IMR-90 (cell line): Measurements from ENCODE around the gene PADI1. TPM values are rescaled to one million over a fixed set of nuclear protein-coding genes. Genes with fewer than 3 reads are reported as not detected.

ENCODE experiments used
- ATAC-seq: fragments of 200-7000 bp; cut with Tn5 transposase; 2 replicates; pipeline ENCODE4 v1.9.1; 2020; ENCODE audit warnings: low read depth, mild to moderate bottlenecking, moderate library complexity
- BruUV-seq: library from RNA; stranded (reverse); fragments of 400-500 nt; replicated peaks from 2 replicates; lab custom pipeline; 2021; lab: Mats Ljungman, UMichigan
- CTCF ChIA-PET: fragments of 300-600 bp; formaldehyde crosslinking; extraction: SDS; loops from one replicate; lab custom pipeline; 2021; ENCODE audit warnings: antibody characterized with exemption; lab: Yijun Ruan, JAX
- POLR2A ChIA-PET: fragments of 300-600 bp; sonication (Branson Sonifier 250); formaldehyde crosslinking; loops from one replicate; lab custom pipeline; 2022; ENCODE audit warnings: antibody characterized with exemption; ENCODE audit not compliant: unreplicated experiment; lab: Charles Lee
- DNase-seq: peaks from one replicate; pipeline ENCODE4 v3.0.0; 2013
- H2AFZ ChIP-seq: replicated peaks from 2 replicates; pipeline ENCODE3; 2013; ENCODE audit warnings: low read length, mild to moderate bottlenecking; ENCODE audit not compliant: poor library complexity
- H2AK5ac ChIP-seq: 2 replicates; pipeline ENCODE4 v1.6.1; 2013; ENCODE audit warnings: low read depth, low read length, inconsistent platforms
- H2AK9ac ChIP-seq: replicated peaks from 2 replicates; pipeline ENCODE3; 2013; ENCODE audit warnings: mild to moderate bottlenecking, low read depth, low read length, moderate library complexity; ENCODE audit not compliant: poor library complexity
- H2BK120ac ChIP-seq: 2 replicates; pipeline ENCODE4 v1.6.1; 2013; ENCODE audit warnings: low read depth, low read length, inconsistent platforms
- H2BK15ac ChIP-seq: 3 replicates; pipeline ENCODE4 v1.6.1; 2013; ENCODE audit warnings: low read depth, low read length, inconsistent platforms
- H2BK20ac ChIP-seq: 2 replicates; pipeline ENCODE4 v1.6.1; 2013; ENCODE audit warnings: low read depth, mild to moderate bottlenecking, inconsistent platforms, low read length, moderate library complexity
- H2BK5ac ChIP-seq: 2 replicates; pipeline ENCODE4 v1.6.1; 2013; ENCODE audit warnings: mild to moderate bottlenecking, low read depth, low read length, inconsistent platforms; ENCODE audit not compliant: poor library complexity, severe bottlenecking
- H3K14ac ChIP-seq: replicated peaks from 2 replicates; pipeline ENCODE4 v1.6.1; 2013; ENCODE audit warnings: low read depth, low read length, inconsistent platforms
- H3K18ac ChIP-seq: 2 replicates; pipeline ENCODE4 v1.6.1; 2013; ENCODE audit warnings: low read depth, low read length, control low read depth
- H3K23ac ChIP-seq: 2 replicates; pipeline ENCODE4 v1.6.1; 2013; ENCODE audit warnings: low read depth, low read length, inconsistent platforms
- H3K27ac ChIP-seq: 2 replicates; pipeline ENCODE4 v1.5.1; 2013; ENCODE audit warnings: mild to moderate bottlenecking, control low read depth, low read length; ENCODE audit not compliant: insufficient read depth
- H3K27me3 ChIP-seq: 2 replicates; pipeline ENCODE4 v1.6.1; 2013; ENCODE audit warnings: low read length; ENCODE audit not compliant: control insufficient read depth, insufficient read depth
- H3K36me3 ChIP-seq: 2 replicates; pipeline ENCODE4 v1.6.1; 2013; ENCODE audit warnings: low read length, mixed read lengths; ENCODE audit not compliant: control insufficient read depth, insufficient read depth
- H3K4ac ChIP-seq: 2 replicates; pipeline ENCODE4 v1.6.1; 2013; ENCODE audit warnings: low read depth, low read length, inconsistent platforms
- H3K4me1 ChIP-seq: 2 replicates; pipeline ENCODE4 v1.6.1; 2013; ENCODE audit warnings: low read length, mixed read lengths; ENCODE audit not compliant: control insufficient read depth, insufficient read depth
- H3K4me2 ChIP-seq: 2 replicates; pipeline ENCODE4 v1.6.1; 2013; ENCODE audit warnings: low read depth, mild to moderate bottlenecking, control low read depth, low read length, moderate library complexity
- H3K4me3 ChIP-seq: 2 replicates; pipeline ENCODE4 v1.5.1; 2013; ENCODE audit warnings: low read depth, mild to moderate bottlenecking, control low read depth, low read length, moderate library complexity; ENCODE audit not compliant: insufficient read depth
- H3K56ac ChIP-seq: 2 replicates; pipeline ENCODE4 v1.6.1; 2013; ENCODE audit warnings: low read length, inconsistent platforms; ENCODE audit not compliant: insufficient read depth; ENCODE audit errors: extremely low read depth
- H3K79me1 ChIP-seq, 2 experiments: 2 replicates each; pipeline ENCODE4 v1.6.1; 2013; ENCODE audit warnings: low read length in 2 of 2, inconsistent platforms in 1 of 2, low read depth in 1 of 2
- H3K9ac ChIP-seq: 2 replicates; pipeline ENCODE4 v1.6.1; 2013; ENCODE audit warnings: low read depth, low read length, control low read depth
- H3K9me1 ChIP-seq: 2 replicates; pipeline ENCODE4 v1.6.1; 2013; ENCODE audit warnings: low read length, inconsistent platforms; ENCODE audit not compliant: insufficient read depth
- H3K9me3 ChIP-seq: 2 replicates; pipeline ENCODE4 v1.6.1; 2013; ENCODE audit warnings: low read length; ENCODE audit not compliant: control insufficient read depth, insufficient read depth
- H4K20me1 ChIP-seq: 2 replicates; pipeline ENCODE4 v1.6.1; 2013; ENCODE audit warnings: low read length, inconsistent platforms; ENCODE audit not compliant: insufficient read depth
- H4K5ac ChIP-seq: 2 replicates; pipeline ENCODE4 v1.6.1; 2013; ENCODE audit warnings: mild to moderate bottlenecking, low read depth, low read length, control low read depth
- H4K8ac ChIP-seq, 2 experiments: 2 replicates each; pipeline ENCODE4 v1.6.1; 2013; ENCODE audit warnings: low read depth in 2 of 2, low read length in 2 of 2, control low read depth in 1 of 2, inconsistent platforms in 1 of 2
- H4K91ac ChIP-seq: 2 replicates; pipeline ENCODE4 v1.6.1; 2013; ENCODE audit warnings: low read depth, low read length, inconsistent platforms; ENCODE audit not compliant: insufficient read depth
- BHLHE40 ChIP-seq: fragments of 150-350 bp; IDR thresholded peaks from 2 replicates; pipeline ENCODE4 v1.6.1; 2016; ENCODE audit warnings: mild to moderate bottlenecking, low read depth, low read length
- CEBPB ChIP-seq: IDR thresholded peaks from 2 replicates; pipeline ENCODE4 v1.6.1; 2012; ENCODE audit warnings: low read depth, low read length, improper control_type of control experiment
- CHD1 ChIP-seq: IDR thresholded peaks from 2 replicates; pipeline ENCODE4 v1.6.1; 2012; ENCODE audit warnings: low read depth, low read length, improper control_type of control experiment
- FOS ChIP-seq: fragments of 150-350 bp; IDR thresholded peaks from 2 replicates; pipeline ENCODE4 v1.6.1; 2016; ENCODE audit warnings: low read depth, low read length
- MAFK ChIP-seq: IDR thresholded peaks from 2 replicates; pipeline ENCODE4 v1.6.1; 2012; ENCODE audit warnings: low read depth, low read length, improper control_type of control experiment
- MAZ ChIP-seq: IDR thresholded peaks from 2 replicates; pipeline ENCODE4 v1.6.1; 2012; ENCODE audit warnings: low read depth, mild to moderate bottlenecking, low read length, improper control_type of control experiment, moderate library complexity, borderline replicate concordance
- MXI1 ChIP-seq: IDR thresholded peaks from 2 replicates; pipeline ENCODE4 v1.6.1; 2012; ENCODE audit warnings: low read depth, mild to moderate bottlenecking, low read length, moderate library complexity, borderline replicate concordance
- NFE2L2 ChIP-seq: fragments of 150-350 bp; IDR thresholded peaks from 2 replicates; pipeline ENCODE4 v1.6.1; 2016; ENCODE audit warnings: low read depth, mild to moderate bottlenecking, low read length
- POLR2A ChIP-seq: IDR thresholded peaks from 2 replicates; pipeline ENCODE4 v1.6.1; 2012; ENCODE audit warnings: mild to moderate bottlenecking, low read depth, low read length
- RAD21 ChIP-seq: IDR thresholded peaks from 2 replicates; pipeline ENCODE4 v1.6.1; 2012; ENCODE audit warnings: low read length, improper control_type of control experiment
- RCOR1 ChIP-seq: IDR thresholded peaks from 2 replicates; pipeline ENCODE4 v1.6.1; 2012; ENCODE audit warnings: mild to moderate bottlenecking, low read length, improper control_type of control experiment; ENCODE audit not compliant: insufficient replicate concordance
- RFX5 ChIP-seq: IDR thresholded peaks from 2 replicates; pipeline ENCODE4 v1.8.0; 2012; ENCODE audit warnings: low read depth, mild to moderate bottlenecking, low read length, moderate library complexity
- SMC3 ChIP-seq: fragments of 150-350 bp; IDR thresholded peaks from 2 replicates; pipeline ENCODE4 v1.6.1; 2016; ENCODE audit warnings: low read depth, mild to moderate bottlenecking, antibody characterized with exemption, low read length, moderate library complexity
- WGBS, 2 experiments: methylation state at CpG; one replicate each; pipeline versions ENCODE4 v1.1.5 to v1.1.7; 2013; ENCODE audit warnings: missing lambda C conversion rate in 2 of 2; ENCODE audit not compliant: insufficient read length in 1 of 2; ENCODE audit errors: extremely low coverage in 2 of 2; 5-methylcytosine and 5-hydroxymethylcytosine counted together
- dilution Hi-C: fragments of 300-500 bp; cut with HindIII; formaldehyde crosslinking; loops from one replicate; pipeline ENCODE4 v1.14.3; 2018; ENCODE audit warnings: low sequenced_read_pairs; ENCODE audit not compliant: unreplicated experiment
- in situ Hi-C: fragments of 300-500 bp; cut with MboI; formaldehyde crosslinking; loops from 3 replicates; pipeline ENCODE4 v1.14.3; 2019; ENCODE audit warnings: low sequenced_read_pairs, inconsistent platforms, mixed read lengths
- intact Hi-C: fragments of 100-400 bp; cut with micrococcal nuclease; formaldehyde crosslinking; loops from 2 replicates; pipeline ENCODE4 v1.10.0; 2022
- polyA plus RNA-seq, 3 experiments: library from polyadenylated mRNA; depleted of rRNA; stranded (reverse); fragments of >200 nt; gene quantifications; 2 replicates each; pipeline ENCODE4 v1.2.3, GENCODE V29; 2012; ENCODE audit warnings: low replicate concordance in 1 of 3
- total RNA-seq: library from RNA; depleted of rRNA; stranded (reverse); fragments of >200 nt; gene quantifications from 2 replicates; pipeline ENCODE4 v1.2.3, GENCODE V29; 2012
- TF ChIP-seq, protein P1 (sequence below): fragments of 150-350 bp; IDR thresholded peaks from 2 replicates; pipeline ENCODE4 v1.6.1; 2016; ENCODE audit warnings: low read depth, mild to moderate bottlenecking, low read length, moderate library complexity, borderline replicate concordance
- TF ChIP-seq, protein P2 (sequence below): fragments of 150-350 bp; IDR thresholded peaks from 2 replicates; pipeline ENCODE4 v1.6.1; 2017; ENCODE audit warnings: mild to moderate bottlenecking, antibody characterized with exemption, low read length, low read depth
- TF ChIP-seq, protein P3 (sequence below): conservative IDR thresholded peaks from 2 replicates; pipeline ENCODE4 v1.5.1; 2012; ENCODE audit warnings: mild to moderate bottlenecking, low read depth, low read length, improper control_type of control experiment

Gene PADI1
- total and polyA plus RNA-seq, 2 of the 4 experiments (the other 2 are of a cell fraction), result 0.17 TPM; not detected in 1

DNA sequence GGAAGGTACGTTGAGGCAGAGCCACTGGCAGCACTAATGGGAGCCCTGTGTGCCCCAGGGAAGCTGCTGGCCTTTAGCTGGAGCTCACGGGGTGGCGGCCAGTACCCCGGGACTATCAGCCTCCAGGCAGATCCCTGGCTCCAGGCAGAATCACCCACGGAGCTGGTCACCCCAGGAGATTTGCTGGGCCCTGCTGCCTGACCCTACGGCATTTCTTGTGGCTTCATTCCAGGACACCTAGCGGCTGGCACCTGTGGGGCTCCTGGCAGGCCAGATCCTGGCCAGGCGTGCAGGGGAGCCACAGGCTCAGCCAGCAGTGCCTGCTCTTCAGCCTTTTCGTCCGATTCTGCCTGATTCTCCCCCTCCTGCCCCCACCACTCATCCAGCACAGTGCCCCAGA is 7.1 kb downstream of the PADI1 start:
- H4K8ac ChIP-seq, result peak overlapping the region in 1 of 2 experiments; percentile 82; a peak in 2 of 4 replicates
- no peaks in the 10 kb centered on the region for H3K79me1 ChIP-seq
- H3K23ac ChIP-seq, result no peak overlapping the region
- no peak overlapping the region for H3K18ac ChIP-seq
- no peak overlapping the region for H3K9ac ChIP-seq
- H3K4ac ChIP-seq, result peak overlapping the region; percentile 64; the same call in 1 of the 2 replicates
- H3K9me1 ChIP-seq, result peaks cover 16% of the 10 kb centered on the region; the same call in 1 of the 2 replicates
- H3K27ac ChIP-seq, result no peak overlapping the region
- no peak overlapping the region; the same call in 1 of the 2 replicates for H2AK5ac ChIP-seq
- H3K36me3 ChIP-seq, result no peaks in the 10 kb centered on the region
- H2AK9ac ChIP-seq, result no peak overlapping the region
- H2BK15ac ChIP-seq, result peak overlapping the region; percentile 43; the same call in 2 of the 3 replicates
- no peaks in the 10 kb centered on the region for H4K20me1 ChIP-seq
- peak overlapping the region; percentile 8; the same call in 1 of the 2 replicates for H4K5ac ChIP-seq
- dilution Hi-C loops (no loop called here), in situ Hi-C loops (no loop called here), intact Hi-C loops (no loop called here)
- H3K27me3 ChIP-seq, result peaks cover 6% of the 10 kb centered on the region
- no peak overlapping the region for H3K4me3 ChIP-seq
- BruUV-seq, result no TSS peak
- no peak overlapping the region for H3K56ac ChIP-seq
- H3K4me1 ChIP-seq, result peaks cover 12% of the 10 kb centered on the region
- H3K4me2 ChIP-seq, result no peak overlapping the region
- WGBS, 2 experiments, result 79% methylated on average over 8 of the region's 10 CpGs; no CpG with 5 or more reads in 1 of the 2 experiments
- H2BK20ac ChIP-seq, result peak overlapping the region; percentile 52
- H2BK120ac ChIP-seq, result peak overlapping the region; percentile 49
- CTCF ChIA-PET, result interaction anchor here (2.2 kb wide), 1 partner anchor 11 kb away, joined by 8 read pairs; no protein-coding TSS in a partner anchor
- no peaks in the 10 kb centered on the region for H3K9me3 ChIP-seq
- no peak overlapping the region; the same call in 1 of the 2 replicates for H3K14ac ChIP-seq
- peak overlapping the region; percentile 72 for H4K91ac ChIP-seq
- H2AFZ ChIP-seq, result no peak overlapping the region
- DNase-seq (no peak), ATAC-seq (no peak)
- TF ChIP-seq RAD21, result no peak
- TF ChIP-seq, protein P1, sequence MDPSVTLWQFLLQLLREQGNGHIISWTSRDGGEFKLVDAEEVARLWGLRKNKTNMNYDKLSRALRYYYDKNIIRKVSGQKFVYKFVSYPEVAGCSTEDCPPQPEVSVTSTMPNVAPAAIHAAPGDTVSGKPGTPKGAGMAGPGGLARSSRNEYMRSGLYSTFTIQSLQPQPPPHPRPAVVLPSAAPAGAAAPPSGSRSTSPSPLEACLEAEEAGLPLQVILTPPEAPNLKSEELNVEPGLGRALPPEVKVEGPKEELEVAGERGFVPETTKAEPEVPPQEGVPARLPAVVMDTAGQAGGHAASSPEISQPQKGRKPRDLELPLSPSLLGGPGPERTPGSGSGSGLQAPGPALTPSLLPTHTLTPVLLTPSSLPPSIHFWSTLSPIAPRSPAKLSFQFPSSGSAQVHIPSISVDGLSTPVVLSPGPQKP, result no peak
- no peak for TF ChIP-seq MAFK
- TF ChIP-seq, protein P2, sequence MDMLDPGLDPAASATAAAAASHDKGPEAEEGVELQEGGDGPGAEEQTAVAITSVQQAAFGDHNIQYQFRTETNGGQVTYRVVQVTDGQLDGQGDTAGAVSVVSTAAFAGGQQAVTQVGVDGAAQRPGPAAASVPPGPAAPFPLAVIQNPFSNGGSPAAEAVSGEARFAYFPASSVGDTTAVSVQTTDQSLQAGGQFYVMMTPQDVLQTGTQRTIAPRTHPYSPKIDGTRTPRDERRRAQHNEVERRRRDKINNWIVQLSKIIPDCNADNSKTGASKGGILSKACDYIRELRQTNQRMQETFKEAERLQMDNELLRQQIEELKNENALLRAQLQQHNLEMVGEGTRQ, result no peak
- TF ChIP-seq, protein P3, sequence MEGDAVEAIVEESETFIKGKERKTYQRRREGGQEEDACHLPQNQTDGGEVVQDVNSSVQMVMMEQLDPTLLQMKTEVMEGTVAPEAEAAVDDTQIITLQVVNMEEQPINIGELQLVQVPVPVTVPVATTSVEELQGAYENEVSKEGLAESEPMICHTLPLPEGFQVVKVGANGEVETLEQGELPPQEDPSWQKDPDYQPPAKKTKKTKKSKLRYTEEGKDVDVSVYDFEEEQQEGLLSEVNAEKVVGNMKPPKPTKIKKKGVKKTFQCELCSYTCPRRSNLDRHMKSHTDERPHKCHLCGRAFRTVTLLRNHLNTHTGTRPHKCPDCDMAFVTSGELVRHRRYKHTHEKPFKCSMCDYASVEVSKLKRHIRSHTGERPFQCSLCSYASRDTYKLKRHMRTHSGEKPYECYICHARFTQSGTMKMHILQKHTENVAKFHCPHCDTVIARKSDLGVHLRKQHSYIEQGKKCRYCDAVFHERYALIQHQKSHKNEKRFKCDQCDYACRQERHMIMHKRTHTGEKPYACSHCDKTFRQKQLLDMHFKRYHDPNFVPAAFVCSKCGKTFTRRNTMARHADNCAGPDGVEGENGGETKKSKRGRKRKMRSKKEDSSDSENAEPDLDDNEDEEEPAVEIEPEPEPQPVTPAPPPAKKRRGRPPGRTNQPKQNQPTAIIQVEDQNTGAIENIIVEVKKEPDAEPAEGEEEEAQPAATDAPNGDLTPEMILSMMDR, result no peak
- TF ChIP-seq NFE2L2, result no peak
- no peak for TF ChIP-seq MAZ
- no peak for TF ChIP-seq RCOR1
- no peak for TF ChIP-seq POLR2A
- TF ChIP-seq BHLHE40, result no peak
- no peak for TF ChIP-seq MXI1
- TF ChIP-seq CHD1, result no peak
- no peak for TF ChIP-seq FOS
- no peak for TF ChIP-seq CEBPB
- TF ChIP-seq RFX5, result no peak
- TF ChIP-seq SMC3, result no peak
- no peak overlapping the region for H2BK5ac ChIP-seq
- POLR2A ChIA-PET, result no interaction called here
